ENCODE data around the gene CLK4. TPM values are rescaled to one million over a fixed set of nuclear protein-coding genes. Genes with fewer than 3 reads are reported as not detected.

Gene CLK4
- total RNA-seq, result 10 to 100 TPM; 71.2 to 81.8 (median 78.0) TPM
- 102 TPM for total RNA-seq (2013)

- Histone ChIP-seq H3K27ac (ENCODE audit: low read length) (peak within 1 kb of the TSS; percentile 99), H3K27me3 (ENCODE audit: control insufficient read depth, insufficient read depth, low read length) (no peaks in the 10 kb centered on the region)
- peak; percentile 88 to 98 (median 91) for ATAC-seq
Observed at GRCh38 chr5:178626484-178627258, at the start of gene CLK4. TSS of gene CLK4 (minus strand) at chr5:178627050. CDS start at chr5:178623416, 3,634 bp downstream.

GRCh38 chr5:178675922-178676321 lies 49.1 kb upstream of the CLK4 start:
- no peaks in the 10 kb centered on the region for H3K9me3 ChIP-seq (ENCODE audit: control insufficient read depth, insufficient read depth, low read length)
- no peak overlapping the region for H3K4me3 ChIP-seq (ENCODE audit: low read length)
- intact Hi-C loops (cut with micrococcal nuclease), result no loop called here
- Mint-ChIP-seq H3K4me1 (no peaks in the 10 kb centered on the region), H3K9me3 (no peaks in the 10 kb centered on the region), H3K36me3 (no peaks in the 10 kb centered on the region), H3K4me3 (no peak overlapping the region), H3K27me3 (ENCODE audit: low read depth in 2 of 2) (peaks cover 13 to 14% of the 10 kb centered on the region in 2 donors), H3K27ac (no peak overlapping the region)
- WGBS (ENCODE audit: insufficient coverage), result 89% methylated on average over 3 of the region's 3 CpGs
- TF ChIP-seq, protein P1, sequence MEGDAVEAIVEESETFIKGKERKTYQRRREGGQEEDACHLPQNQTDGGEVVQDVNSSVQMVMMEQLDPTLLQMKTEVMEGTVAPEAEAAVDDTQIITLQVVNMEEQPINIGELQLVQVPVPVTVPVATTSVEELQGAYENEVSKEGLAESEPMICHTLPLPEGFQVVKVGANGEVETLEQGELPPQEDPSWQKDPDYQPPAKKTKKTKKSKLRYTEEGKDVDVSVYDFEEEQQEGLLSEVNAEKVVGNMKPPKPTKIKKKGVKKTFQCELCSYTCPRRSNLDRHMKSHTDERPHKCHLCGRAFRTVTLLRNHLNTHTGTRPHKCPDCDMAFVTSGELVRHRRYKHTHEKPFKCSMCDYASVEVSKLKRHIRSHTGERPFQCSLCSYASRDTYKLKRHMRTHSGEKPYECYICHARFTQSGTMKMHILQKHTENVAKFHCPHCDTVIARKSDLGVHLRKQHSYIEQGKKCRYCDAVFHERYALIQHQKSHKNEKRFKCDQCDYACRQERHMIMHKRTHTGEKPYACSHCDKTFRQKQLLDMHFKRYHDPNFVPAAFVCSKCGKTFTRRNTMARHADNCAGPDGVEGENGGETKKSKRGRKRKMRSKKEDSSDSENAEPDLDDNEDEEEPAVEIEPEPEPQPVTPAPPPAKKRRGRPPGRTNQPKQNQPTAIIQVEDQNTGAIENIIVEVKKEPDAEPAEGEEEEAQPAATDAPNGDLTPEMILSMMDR (IDR thresholded peaks at IDR 0.05), result no peak
- DNase-seq (no peak), ATAC-seq (no peak)
- H3K27me3 ChIP-seq (ENCODE audit: control insufficient read depth, insufficient read depth, low read length), result no peaks in the 10 kb centered on the region
- no peaks in the 10 kb centered on the region for H3K36me3 ChIP-seq (ENCODE audit: control insufficient read depth, insufficient read depth, low read length)
- H3K4me1 ChIP-seq (ENCODE audit: control insufficient read depth, insufficient read depth, low read length), result no peaks in the 10 kb centered on the region
- H3K27ac ChIP-seq (ENCODE audit: low read length), result no peak overlapping the region

More at GRCh38 chr5:178626484-178627258, at the start of gene CLK4:
- Mint-ChIP-seq H3K27ac (peak within 1 kb of the TSS; percentile 98 to 100), H3K36me3 (no peaks in the 10 kb centered on the region), H3K9me3 (no peaks in the 10 kb centered on the region), H3K27me3 (ENCODE audit: low read depth in 2 of 2) (no peaks in the 10 kb centered on the region), H3K4me3 (peak within 1 kb of the TSS; percentile 99), H3K4me1 (peaks cover 38 to 39% of the 10 kb centered on the region in 2 donors)
- Histone ChIP-seq H3K4me1 (ENCODE audit: control insufficient read depth, insufficient read depth, low read length) (peaks cover 15% of the 10 kb centered on the region), H3K4me3 (ENCODE audit: low read length) (peak within 1 kb of the TSS; percentile 71), H3K36me3 (ENCODE audit: control insufficient read depth, insufficient read depth, low read length) (peaks cover 13% of the 10 kb centered on the region), H3K9me3 (ENCODE audit: control insufficient read depth, insufficient read depth, low read length) (no peaks in the 10 kb centered on the region)
- peak; percentile 98 for DNase-seq
- intact Hi-C loops (cut with micrococcal nuclease), result loop anchor here (1.0 to 10.0 kb wide), 3 partner anchors 104 to 928 kb away; partner anchors contain the start of genes RUFY1, ZNF354A and ZNF879
- TF ChIP-seq, protein P1 (IDR thresholded peaks at IDR 0.05), result no peak
- WGBS (ENCODE audit: insufficient coverage), result under 1% methylated on average over 68 of the region's 79 CpGs

GRCh38 chr5:178674334-178674733 lies 47.5 kb upstream of the CLK4 start:
- Mint-ChIP-seq H3K9me3 (no peaks in the 10 kb centered on the region), H3K4me3 (no peak overlapping the region), H3K36me3 (no peaks in the 10 kb centered on the region), H3K27me3 (ENCODE audit: low read depth in 2 of 2) (peaks cover 13 to 21% of the 10 kb centered on the region in 2 donors), H3K4me1 (no peaks in the 10 kb centered on the region), H3K27ac (no peak overlapping the region)
- Histone ChIP-seq H3K27me3 (ENCODE audit: control insufficient read depth, insufficient read depth, low read length) (no peaks in the 10 kb centered on the region), H3K9me3 (ENCODE audit: control insufficient read depth, insufficient read depth, low read length) (no peaks in the 10 kb centered on the region), H3K36me3 (ENCODE audit: control insufficient read depth, insufficient read depth, low read length) (no peaks in the 10 kb centered on the region), H3K27ac (ENCODE audit: low read length) (no peak overlapping the region), H3K4me1 (ENCODE audit: control insufficient read depth, insufficient read depth, low read length) (no peaks in the 10 kb centered on the region), H3K4me3 (ENCODE audit: low read length) (no peak overlapping the region)
- intact Hi-C loops (cut with micrococcal nuclease), result no loop called here
- DNase-seq (no peak), ATAC-seq (no peak)
- TF ChIP-seq, protein P1 (IDR thresholded peaks at IDR 0.05), result no peak

Measured in natural killer cell (primary cell).